ENCODE measurements around the gene GLIS1. TPM values are rescaled to one million over a fixed set of nuclear protein-coding genes. Genes with fewer than 3 reads are reported as not detected.

The GLIS1 gene
- total and polyA plus RNA-seq, 2 of the 8 experiments (the other 6 are each of a cell fraction or from before 2014, with no cell fraction given) = 0.15 to 0.22 TPM

DNA sequence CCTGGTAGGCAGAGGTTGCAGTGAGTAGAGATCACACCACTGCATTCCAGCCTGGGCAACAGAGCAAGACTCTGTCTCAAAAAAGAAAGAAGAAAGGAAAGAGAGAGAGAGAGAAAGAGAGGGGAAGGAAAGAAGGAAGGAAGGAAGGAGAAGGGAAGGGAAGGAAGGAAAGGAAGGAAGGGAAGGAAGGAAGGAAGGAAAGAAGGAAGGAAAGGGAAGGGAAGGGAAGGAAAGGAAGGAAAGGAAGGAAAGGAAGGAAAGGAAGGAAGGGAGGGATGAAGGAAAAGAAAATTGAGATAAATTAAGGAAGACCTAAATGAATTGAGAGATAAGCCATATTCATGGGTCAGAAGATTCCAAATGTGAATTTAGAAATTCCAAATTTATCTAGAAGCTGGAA, 92.2 kb downstream of the GLIS1 start (continued):
- TF ChIP-seq NRF1 (IDR thresholded peaks at IDR 0.05; ENCODE audit: low read depth, low read length) (no peak), GABPA (IDR thresholded peaks at IDR 0.05; ENCODE audit: borderline replicate concordance, insufficient read depth, low read length) (no peak), CBX5 (IDR thresholded peaks at IDR 0.05; ENCODE audit: low read depth, low read length) (no peak), CHD2 (IDR thresholded peaks at IDR 0.05; ENCODE audit: low read length) (no peak)
- TF ChIP-seq, protein P1, sequence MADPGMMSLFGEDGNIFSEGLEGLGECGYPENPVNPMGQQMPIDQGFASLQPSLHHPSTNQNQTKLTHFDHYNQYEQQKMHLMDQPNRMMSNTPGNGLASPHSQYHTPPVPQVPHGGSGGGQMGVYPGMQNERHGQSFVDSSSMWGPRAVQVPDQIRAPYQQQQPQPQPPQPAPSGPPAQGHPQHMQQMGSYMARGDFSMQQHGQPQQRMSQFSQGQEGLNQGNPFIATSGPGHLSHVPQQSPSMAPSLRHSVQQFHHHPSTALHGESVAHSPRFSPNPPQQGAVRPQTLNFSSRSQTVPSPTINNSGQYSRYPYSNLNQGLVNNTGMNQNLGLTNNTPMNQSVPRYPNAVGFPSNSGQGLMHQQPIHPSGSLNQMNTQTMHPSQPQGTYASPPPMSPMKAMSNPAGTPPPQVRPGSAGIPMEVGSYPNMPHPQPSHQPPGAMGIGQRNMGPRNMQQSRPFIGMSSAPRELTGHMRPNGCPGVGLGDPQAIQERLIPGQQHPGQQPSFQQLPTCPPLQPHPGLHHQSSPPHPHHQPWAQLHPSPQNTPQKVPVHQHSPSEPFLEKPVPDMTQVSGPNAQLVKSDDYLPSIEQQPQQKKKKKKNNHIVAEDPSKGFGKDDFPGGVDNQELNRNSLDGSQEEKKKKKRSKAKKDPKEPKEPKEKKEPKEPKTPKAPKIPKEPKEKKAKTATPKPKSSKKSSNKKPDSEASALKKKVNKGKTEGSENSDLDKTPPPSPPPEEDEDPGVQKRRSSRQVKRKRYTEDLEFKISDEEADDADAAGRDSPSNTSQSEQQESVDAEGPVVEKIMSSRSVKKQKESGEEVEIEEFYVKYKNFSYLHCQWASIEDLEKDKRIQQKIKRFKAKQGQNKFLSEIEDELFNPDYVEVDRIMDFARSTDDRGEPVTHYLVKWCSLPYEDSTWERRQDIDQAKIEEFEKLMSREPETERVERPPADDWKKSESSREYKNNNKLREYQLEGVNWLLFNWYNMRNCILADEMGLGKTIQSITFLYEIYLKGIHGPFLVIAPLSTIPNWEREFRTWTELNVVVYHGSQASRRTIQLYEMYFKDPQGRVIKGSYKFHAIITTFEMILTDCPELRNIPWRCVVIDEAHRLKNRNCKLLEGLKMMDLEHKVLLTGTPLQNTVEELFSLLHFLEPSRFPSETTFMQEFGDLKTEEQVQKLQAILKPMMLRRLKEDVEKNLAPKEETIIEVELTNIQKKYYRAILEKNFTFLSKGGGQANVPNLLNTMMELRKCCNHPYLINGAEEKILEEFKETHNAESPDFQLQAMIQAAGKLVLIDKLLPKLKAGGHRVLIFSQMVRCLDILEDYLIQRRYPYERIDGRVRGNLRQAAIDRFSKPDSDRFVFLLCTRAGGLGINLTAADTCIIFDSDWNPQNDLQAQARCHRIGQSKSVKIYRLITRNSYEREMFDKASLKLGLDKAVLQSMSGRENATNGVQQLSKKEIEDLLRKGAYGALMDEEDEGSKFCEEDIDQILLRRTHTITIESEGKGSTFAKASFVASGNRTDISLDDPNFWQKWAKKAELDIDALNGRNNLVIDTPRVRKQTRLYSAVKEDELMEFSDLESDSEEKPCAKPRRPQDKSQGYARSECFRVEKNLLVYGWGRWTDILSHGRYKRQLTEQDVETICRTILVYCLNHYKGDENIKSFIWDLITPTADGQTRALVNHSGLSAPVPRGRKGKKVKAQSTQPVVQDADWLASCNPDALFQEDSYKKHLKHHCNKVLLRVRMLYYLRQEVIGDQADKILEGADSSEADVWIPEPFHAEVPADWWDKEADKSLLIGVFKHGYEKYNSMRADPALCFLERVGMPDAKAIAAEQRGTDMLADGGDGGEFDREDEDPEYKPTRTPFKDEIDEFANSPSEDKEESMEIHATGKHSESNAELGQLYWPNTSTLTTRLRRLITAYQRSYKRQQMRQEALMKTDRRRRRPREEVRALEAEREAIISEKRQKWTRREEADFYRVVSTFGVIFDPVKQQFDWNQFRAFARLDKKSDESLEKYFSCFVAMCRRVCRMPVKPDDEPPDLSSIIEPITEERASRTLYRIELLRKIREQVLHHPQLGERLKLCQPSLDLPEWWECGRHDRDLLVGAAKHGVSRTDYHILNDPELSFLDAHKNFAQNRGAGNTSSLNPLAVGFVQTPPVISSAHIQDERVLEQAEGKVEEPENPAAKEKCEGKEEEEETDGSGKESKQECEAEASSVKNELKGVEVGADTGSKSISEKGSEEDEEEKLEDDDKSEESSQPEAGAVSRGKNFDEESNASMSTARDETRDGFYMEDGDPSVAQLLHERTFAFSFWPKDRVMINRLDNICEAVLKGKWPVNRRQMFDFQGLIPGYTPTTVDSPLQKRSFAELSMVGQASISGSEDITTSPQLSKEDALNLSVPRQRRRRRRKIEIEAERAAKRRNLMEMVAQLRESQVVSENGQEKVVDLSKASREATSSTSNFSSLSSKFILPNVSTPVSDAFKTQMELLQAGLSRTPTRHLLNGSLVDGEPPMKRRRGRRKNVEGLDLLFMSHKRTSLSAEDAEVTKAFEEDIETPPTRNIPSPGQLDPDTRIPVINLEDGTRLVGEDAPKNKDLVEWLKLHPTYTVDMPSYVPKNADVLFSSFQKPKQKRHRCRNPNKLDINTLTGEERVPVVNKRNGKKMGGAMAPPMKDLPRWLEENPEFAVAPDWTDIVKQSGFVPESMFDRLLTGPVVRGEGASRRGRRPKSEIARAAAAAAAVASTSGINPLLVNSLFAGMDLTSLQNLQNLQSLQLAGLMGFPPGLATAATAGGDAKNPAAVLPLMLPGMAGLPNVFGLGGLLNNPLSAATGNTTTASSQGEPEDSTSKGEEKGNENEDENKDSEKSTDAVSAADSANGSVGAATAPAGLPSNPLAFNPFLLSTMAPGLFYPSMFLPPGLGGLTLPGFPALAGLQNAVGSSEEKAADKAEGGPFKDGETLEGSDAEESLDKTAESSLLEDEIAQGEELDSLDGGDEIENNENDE (IDR thresholded peaks at IDR 0.05; ENCODE audit: insufficient replicate concordance, low read length) = no peak

Measured in H1 (cell line).